ENCODE measurements around the gene CRPPA.
"Not testable (repeated sequence)": the region's sequence is repeated elsewhere in the genome, so short reads cannot be mapped to it uniquely, and the experiment has no call there.

The CRPPA gene

GRCh38 chr7:16392990-16393523, 28.3 kb downstream of the CRPPA start:
- in situ Hi-C loops (cut with MboI; ENCODE audit: low sequenced_read_pairs, unreplicated experiment), result no loop called here
- DNase-seq (ENCODE audit: low spot score), result no peak
- TF ChIP-seq CTCF (IDR thresholded peaks at IDR 0.05; ENCODE audit: borderline replicate concordance, control extremely low read depth, extremely low read depth, insufficient read depth, missing control alignments), result no peak

- in situ Hi-C loops (cut with MboI; ENCODE audit: low sequenced_read_pairs, unreplicated experiment), result not testable (repeated sequence)
Measured at GRCh38 chr7:16383786-16384185, 37.6 kb downstream of the CRPPA start.

GRCh38 chr7:16383103-16383502, 38.2 kb downstream of the CRPPA start:
- in situ Hi-C loops (cut with MboI; ENCODE audit: low sequenced_read_pairs, unreplicated experiment); DNase-seq (ENCODE audit: low spot score): not testable (repeated sequence)

More at GRCh38 chr7:16383786-16384185, 37.6 kb downstream of the CRPPA start:
- DNase-seq (ENCODE audit: low spot score), result not testable (repeated sequence)
